Measurements from ENCODE around the gene CIT.

DNA sequence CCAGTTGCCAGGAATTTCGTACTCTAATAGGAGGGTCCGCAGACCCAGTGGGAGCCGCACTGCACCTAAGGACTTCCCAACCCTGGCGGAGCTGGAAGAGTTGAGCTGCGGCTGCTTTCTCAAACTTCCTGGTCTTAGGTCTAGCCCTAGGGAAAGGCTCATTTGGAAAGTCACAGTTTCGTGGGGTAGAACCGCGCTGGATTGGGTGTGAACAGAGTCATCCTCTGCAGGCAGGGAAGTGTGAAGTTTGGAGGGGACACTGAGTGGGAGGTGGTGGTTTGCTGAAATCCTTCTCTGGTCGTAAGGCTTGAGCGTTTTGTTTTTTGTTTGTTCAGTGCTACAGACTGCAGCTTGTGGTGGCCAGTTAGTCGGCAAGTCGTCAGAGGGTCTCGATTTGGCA is 190.3 kb downstream of the CIT start:
- no peak for TF ChIP-seq POLR2A (IDR thresholded peaks at IDR 0.05; ENCODE audit: low read depth, low read length)
- TF ChIP-seq POLR2AphosphoS5 (IDR thresholded peaks at IDR 0.05; ENCODE audit: low read depth, low read length), result no peak
- no peak for TF ChIP-seq TAF1 (IDR thresholded peaks at IDR 0.05; ENCODE audit: low read depth, low read length)
- TF ChIP-seq SPI1 (IDR thresholded peaks at IDR 0.05; ENCODE audit: low read depth, low read length), result no peak
- no peak for TF ChIP-seq POU2F2 (IDR thresholded peaks at IDR 0.05; ENCODE audit: low read depth, low read length)
- no peak for TF ChIP-seq PAX5 (IDR thresholded peaks at IDR 0.05; ENCODE audit: insufficient read depth, low read length, severe bottlenecking)

Data from GM12891 (cell line).